Type B pancreatic cell (in vitro differentiated cells): ENCODE data around the gene PCNX4. TPM values are rescaled to one million over a fixed set of nuclear protein-coding genes. Genes with fewer than 3 reads are reported as not detected.
"Not testable (repeated sequence)": the region's sequence is repeated elsewhere in the genome, so short reads cannot be mapped to it uniquely, and the experiment has no call there.

ENCODE experiments used
- DNase-seq: peaks from one replicate; pipeline ENCODE4 v3.0.0; 2021; ENCODE audit warnings: mixed read lengths; ENCODE audit not compliant: unreplicated experiment; ENCODE audit errors: extremely low spot score
- H3K27ac Mint-ChIP-seq: 2 replicates; pipeline ENCODE4 v1.8.0; 2021; ENCODE audit warnings: mild to moderate bottlenecking, mixed read lengths
- H3K27me3 Mint-ChIP-seq: 2 replicates; pipeline ENCODE4 v1.8.0; 2021; ENCODE audit warnings: mixed read lengths
- H3K36me3 Mint-ChIP-seq: 2 replicates; pipeline ENCODE4 v1.8.0; 2021; ENCODE audit warnings: mixed read lengths
- H3K4me1 Mint-ChIP-seq: one replicate; pipeline ENCODE4 v1.8.0; 2021; ENCODE audit warnings: mixed read lengths; ENCODE audit not compliant: unreplicated experiment
- H3K4me3 Mint-ChIP-seq: 2 replicates; pipeline ENCODE4 v1.8.0; 2021; ENCODE audit warnings: mild to moderate bottlenecking, mixed read lengths
- H3K9me3 Mint-ChIP-seq: 2 replicates; pipeline ENCODE4 v1.8.0; 2021; ENCODE audit warnings: mixed read lengths
- long read RNA-seq: library from polyadenylated mRNA; unstranded; transcript quantifications from one replicate; pipeline ENCODE4 v2.0.0, GENCODE V29; 2020
- total RNA-seq: library from RNA; stranded (reverse); gene quantifications from 2 replicates; pipeline ENCODE4 v1.2.1, GENCODE V29; 2021; ENCODE audit warnings: low replicate concordance
- TF ChIP-seq, protein P1 (sequence below): fragments of 200-600 bp; sonication (generic); conservative IDR thresholded peaks from 2 replicates; pipeline ENCODE4 v1.5.0; 2021; ENCODE audit warnings: antibody characterized with exemption, mild to moderate bottlenecking

PCNX4 gene
- 35.2 and 70.2 TPM in 2 replicates for total RNA-seq
- long read RNA-seq, full-length matches to known transcripts = 5 of 32 reads
- long read RNA-seq, partial matches to known transcripts = 16 of 32 reads
- long read RNA-seq, other reads (novel, unspliced or antisense) = 11 of 32 reads

DNA sequence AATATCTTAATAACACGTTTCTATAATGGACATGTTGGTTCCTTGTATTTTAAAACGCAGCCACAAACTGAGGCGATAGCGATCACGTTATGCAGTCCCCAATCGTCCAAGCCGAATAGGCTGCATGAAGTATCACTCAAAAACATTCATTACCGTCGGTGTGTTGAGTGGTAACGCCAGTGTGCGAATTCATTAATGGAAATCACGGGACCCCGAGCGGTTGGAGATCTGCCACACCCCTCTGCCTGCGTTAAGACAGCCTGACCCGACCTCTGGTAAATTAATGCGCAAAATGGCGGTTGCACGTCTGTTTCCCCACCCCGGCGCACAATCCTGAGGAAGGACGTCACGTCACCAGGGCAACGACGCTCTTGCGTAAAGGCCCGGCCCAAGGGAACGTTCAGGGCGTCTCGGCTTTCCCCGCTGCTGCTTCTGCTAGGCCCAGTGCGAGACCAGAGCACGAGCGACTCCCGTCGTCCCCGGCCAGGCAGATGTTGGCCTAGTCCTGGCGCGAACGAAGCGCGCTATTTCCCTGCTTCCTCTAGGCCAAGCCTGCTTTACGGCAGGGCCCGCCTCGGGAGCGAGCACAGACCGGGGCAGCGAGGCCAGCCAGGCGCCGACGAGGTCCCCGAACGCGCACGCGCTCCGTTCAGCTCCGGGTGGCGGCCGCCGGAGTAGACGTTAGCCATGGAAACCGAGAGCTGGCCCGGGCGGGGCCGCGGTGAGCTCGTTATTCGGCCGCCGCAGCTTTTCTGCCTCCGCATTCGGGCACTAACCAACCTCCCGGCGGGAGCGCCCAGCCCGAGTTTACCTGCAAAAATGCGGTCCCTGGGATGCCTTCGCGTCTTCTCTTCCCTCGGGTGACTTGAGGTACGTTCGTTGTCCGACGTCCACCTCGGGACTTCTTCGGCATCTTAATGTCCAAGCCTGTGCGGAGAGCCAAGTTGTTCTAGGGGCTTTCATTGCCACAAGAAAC lies at the start of gene PCNX4:
Gene PCNX4, plus strand, starts transcription at position 374 of the 976 bp plus-strand sequence. CDS start 15,716 bp downstream, outside the sequence.
- H3K4me1 Mint-ChIP-seq = peaks cover 32% of the 10 kb centered on the region
- H3K4me3 Mint-ChIP-seq = peak within 1 kb of the TSS; percentile 98
- H3K27me3 Mint-ChIP-seq = no peaks in the 10 kb centered on the region
- TF ChIP-seq, protein P1, sequence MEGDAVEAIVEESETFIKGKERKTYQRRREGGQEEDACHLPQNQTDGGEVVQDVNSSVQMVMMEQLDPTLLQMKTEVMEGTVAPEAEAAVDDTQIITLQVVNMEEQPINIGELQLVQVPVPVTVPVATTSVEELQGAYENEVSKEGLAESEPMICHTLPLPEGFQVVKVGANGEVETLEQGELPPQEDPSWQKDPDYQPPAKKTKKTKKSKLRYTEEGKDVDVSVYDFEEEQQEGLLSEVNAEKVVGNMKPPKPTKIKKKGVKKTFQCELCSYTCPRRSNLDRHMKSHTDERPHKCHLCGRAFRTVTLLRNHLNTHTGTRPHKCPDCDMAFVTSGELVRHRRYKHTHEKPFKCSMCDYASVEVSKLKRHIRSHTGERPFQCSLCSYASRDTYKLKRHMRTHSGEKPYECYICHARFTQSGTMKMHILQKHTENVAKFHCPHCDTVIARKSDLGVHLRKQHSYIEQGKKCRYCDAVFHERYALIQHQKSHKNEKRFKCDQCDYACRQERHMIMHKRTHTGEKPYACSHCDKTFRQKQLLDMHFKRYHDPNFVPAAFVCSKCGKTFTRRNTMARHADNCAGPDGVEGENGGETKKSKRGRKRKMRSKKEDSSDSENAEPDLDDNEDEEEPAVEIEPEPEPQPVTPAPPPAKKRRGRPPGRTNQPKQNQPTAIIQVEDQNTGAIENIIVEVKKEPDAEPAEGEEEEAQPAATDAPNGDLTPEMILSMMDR = no peak
- peaks cover 5% of the 10 kb centered on the region for H3K36me3 Mint-ChIP-seq
- H3K9me3 Mint-ChIP-seq = no peaks in the 10 kb centered on the region
- peak within 1 kb of the TSS; percentile 94 for H3K27ac Mint-ChIP-seq
- DNase-seq = peak; percentile 92

GRCh38 chr14:60047976-60048375 lies 43.7 kb upstream of the PCNX4 start:
- DNase-seq, H3K36me3 Mint-ChIP-seq, H3K4me3 Mint-ChIP-seq, H3K27ac Mint-ChIP-seq, H3K4me1 Mint-ChIP-seq, H3K9me3 Mint-ChIP-seq, H3K27me3 Mint-ChIP-seq: not testable (repeated sequence)

DNA sequence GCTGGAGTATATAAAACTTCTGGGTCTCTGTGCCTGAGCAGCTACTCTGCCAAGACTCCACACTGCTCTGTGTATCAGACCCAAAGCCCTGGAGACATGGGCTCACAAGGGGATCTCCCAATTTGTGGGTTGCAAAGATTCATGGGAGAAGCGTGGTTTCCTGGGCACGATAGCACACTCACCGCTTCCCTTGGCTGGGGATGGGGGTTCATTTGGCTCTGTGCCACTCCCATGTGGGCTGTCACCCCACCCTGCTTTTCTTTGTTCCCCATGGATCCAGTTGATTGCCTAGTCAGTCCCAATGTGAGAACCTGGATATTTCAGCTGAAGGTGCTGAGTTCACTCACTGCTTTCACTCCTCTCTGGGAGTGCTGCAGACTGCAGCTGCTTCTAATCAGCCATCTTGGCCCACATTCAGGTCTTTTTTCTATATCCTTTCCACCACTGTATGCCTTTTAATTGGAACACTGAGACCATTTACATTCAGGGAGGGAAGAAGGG lies 40.0 kb upstream of the PCNX4 start:
- H3K4me1 Mint-ChIP-seq = no peaks in the 10 kb centered on the region
- DNase-seq = no peak

GRCh38 chr14:60058087-60058486 lies 33.6 kb upstream of the PCNX4 start:
- TF ChIP-seq, protein P1 = no peak
- H3K4me1 Mint-ChIP-seq = no peaks in the 10 kb centered on the region
- H3K27me3 Mint-ChIP-seq = no peaks in the 10 kb centered on the region
- no peaks in the 10 kb centered on the region for H3K9me3 Mint-ChIP-seq
- no peak overlapping the region for H3K4me3 Mint-ChIP-seq
- no peak for DNase-seq
- H3K36me3 Mint-ChIP-seq = no peaks in the 10 kb centered on the region
- H3K27ac Mint-ChIP-seq = no peak overlapping the region

More for the DNA sequence above, 40.0 kb upstream of the PCNX4 start:
- Mint-ChIP-seq H3K27ac (no peak overlapping the region), H3K9me3 (no peaks in the 10 kb centered on the region), H3K4me3 (no peak overlapping the region), H3K27me3 (peaks cover 3% of the 10 kb centered on the region), H3K36me3 (no peaks in the 10 kb centered on the region)
- TF ChIP-seq, protein P1 = no peak

DNA sequence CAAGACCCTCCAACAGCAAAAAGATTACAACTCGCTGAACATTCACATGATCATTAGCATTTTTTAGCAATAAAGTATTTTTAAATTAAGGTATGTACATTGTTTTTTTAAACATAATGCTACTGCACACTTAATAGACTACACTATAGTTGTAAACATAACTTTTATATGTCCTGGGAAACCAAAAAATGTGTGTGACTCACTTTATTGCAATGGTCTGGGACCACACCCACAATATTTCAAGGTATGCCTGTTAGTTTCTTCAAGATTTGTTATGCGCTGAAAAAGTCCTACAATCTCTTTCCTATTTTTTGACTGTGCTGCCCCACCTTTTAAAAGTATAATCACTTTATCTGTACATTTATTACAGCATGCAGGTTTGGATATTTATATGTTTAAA lies 30.4 kb upstream of the PCNX4 start:
- Mint-ChIP-seq H3K27ac (no peak overlapping the region), H3K4me3 (no peak overlapping the region), H3K9me3 (no peaks in the 10 kb centered on the region), H3K4me1 (no peaks in the 10 kb centered on the region), H3K27me3 (no peaks in the 10 kb centered on the region), H3K36me3 (no peaks in the 10 kb centered on the region)
- no peak for DNase-seq
- TF ChIP-seq, protein P1 = no peak
